HG02943 (cell line): ENCODE data around the gene LRP11.
"Not testable (repeated sequence)": the region's sequence is repeated elsewhere in the genome, so short reads cannot be mapped to it uniquely, and the experiment has no call there.

Experiments used
- ATAC-seq: cut with Tn5 transposase; IDR thresholded peaks from one replicate; pipeline ENCODE4 v1.9.1; 2021; ENCODE audit warnings: mild to moderate bottlenecking, low read depth, moderate library complexity; ENCODE audit not compliant: unreplicated experiment

Gene LRP11

DNA sequence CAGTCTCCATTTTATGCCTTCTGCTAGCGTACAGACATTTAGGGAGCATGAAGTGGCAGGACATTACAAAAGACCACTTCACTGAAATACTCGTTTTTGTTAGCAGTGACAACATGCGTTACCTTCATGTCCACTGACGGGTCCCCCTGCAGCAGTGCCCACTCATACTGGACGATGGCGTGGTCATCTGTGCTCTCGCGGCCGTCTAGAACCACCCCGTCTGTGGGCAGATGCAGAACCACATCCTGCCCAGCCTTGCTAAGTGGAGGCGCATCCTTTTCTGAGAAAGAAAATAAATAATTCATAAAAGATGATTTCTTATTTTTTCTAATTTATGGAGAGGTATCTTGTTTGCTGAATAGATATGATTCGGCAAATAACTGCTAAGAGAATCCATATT, 11.3 kb downstream of the LRP11 start:
- no peak for ATAC-seq

DNA sequence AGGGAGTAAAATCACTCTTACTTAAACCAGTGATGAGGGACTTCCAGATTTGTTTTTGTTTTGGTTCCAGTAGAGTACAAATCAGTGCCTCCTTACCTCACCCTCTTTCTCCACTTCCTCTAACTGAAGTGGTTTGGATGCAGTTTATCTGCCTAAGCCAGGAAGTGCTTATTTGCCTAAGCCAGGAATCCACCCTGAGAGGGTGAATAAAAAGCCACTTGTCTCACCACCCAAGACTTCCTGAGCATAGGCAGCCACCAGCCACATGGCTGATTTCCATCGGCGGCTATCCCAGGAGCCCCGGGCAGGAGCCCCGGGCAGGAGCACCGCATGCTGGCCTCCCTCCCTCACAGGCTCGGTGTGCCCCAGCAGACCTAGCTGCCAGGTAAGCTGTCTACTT, 12.0 kb downstream of the LRP11 start:
- ATAC-seq: no peak

DNA sequence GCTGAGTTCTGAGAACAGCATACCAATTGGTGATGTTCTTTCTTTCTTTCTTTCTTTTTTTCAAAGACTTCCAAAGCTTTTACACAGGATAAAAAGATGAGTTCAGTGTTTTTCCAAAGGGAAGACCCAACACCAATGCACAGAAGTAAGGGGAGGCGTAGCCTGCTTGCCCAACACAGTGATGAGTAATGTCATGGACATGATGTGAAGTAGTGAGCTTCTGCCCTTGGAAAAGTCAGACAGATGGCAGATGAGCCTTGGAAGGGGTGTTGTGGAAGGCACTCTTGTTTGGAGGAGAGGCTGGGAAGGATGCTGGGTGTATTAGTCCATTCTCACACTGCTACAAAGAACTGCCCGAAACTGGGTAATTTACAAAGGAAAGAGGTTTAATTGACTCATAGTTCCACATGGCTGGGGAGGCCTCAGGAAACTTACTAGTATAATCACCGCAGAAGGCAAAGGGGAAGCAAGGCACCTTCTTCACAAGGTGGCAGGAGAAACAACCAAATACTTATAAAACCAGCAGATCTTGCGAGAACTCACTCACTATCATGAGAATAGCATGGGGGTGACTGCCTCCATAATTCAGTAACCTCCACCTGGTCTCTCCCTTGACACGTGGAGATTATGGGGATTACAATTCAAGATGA, 12.6 kb downstream of the LRP11 start:
- no peak for ATAC-seq

DNA sequence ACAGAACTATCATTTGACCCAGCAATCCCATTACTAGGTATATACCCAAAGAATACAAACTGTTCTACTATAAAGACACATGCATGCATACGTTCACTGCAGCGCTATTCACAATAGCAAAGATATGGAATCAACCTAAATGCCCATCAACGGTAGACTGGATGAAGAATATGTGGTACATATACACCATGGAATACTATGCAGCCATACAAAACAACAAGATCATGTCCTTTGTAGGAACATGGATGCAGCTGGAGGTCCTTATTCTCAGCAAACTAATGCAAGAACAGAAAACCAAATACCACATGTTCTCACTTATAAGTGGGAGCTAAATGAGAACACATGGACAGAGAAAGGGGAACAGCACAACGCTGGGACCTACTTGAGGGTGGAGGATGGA, 15.8 kb downstream of the LRP11 start:
- ATAC-seq: not testable (repeated sequence)

DNA sequence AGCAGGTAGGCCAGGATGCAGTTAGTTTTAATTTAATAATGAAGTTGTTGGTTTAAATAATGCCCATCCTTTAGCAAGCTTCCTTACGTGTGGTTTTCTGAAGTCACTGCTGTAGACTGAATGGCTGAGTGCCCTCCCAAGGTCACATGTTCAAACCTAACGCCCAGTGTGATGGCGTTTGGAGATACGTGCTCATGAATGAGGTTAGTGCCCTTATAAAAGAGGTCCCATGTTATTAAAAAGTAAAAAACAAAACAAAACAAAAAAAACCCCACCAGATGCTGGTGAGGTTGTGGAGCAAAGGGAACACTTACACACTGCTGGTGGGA, 16.3 kb downstream of the LRP11 start:
- ATAC-seq: no peak

DNA sequence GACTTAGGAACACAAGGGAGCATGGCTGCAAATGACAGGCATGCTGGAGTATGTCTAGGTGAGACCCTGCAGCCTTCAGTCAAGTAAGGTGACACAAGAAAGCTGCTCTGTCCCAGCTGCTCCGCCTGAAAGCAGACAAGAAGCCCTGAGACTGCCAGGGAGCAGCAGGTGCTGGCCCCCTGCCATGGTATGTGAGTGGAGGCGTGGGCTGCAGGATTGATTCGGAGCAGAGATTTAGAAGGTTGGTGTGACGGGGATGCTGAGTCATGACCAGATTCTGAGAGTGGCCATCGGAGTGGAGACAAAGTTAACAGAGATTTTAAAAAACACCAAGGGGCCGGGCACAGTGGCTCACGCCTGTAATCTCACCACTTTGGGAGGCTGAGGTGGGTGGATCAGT, 17.8 kb downstream of the LRP11 start:
- no peak for ATAC-seq

DNA sequence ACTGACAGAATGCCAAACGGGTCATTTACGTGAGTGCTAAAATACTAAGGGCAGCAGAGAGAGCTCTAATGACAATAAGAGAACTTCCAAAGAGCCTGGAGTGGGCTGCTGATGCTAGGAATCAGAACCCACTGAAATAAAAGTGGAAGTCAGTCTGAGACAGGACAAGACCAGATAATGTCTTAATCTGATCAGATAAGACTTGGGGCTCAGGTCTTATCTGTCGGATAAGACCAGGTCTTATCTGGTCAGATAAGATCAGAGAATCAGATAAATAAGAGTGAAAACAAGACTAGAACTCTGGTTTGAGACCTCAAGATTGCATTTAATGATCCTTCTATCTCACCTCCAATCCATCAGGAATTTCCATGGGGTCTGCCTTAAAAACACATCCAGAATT, 18.6 kb downstream of the LRP11 start:
- ATAC-seq: no peak

DNA sequence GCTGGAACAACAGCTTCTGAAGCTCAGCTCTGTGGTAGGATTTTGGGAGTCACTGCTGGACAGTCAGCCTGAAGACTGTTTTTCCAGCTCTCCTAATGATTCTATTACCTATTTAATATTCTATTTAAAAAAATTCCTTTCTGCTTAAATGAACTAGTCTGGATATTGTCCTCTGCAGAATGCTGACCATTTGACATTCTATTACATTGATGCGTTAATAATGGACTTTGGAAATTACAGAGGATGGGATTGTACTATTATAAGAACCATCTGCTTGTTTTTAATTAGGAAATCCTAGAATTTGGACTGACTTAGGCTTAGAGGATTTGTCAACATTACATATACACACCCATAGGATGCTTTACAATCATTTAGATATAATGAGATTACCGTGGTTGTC, 19.7 kb downstream of the LRP11 start:
- ATAC-seq: no peak

DNA sequence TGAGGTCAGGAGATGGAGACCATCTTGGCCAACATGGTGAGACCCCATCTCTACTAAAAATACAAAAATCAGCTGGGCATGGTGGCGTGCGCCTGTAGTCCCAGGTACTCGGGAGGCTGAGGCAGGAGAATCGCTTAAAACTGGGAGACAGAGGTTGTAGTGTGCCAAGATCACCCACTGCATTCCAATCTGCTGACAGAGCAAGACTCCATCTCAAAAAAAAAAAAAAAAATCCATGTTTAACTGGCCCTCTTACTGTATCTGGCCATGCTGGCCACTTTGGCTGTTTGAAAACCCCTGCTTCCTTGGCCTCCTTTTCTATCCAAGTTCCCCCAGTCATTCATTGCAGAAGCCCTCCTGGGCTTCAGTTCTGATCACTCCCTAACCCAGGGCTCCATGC, 20.1 kb downstream of the LRP11 start:
- ATAC-seq: not testable (repeated sequence)

DNA sequence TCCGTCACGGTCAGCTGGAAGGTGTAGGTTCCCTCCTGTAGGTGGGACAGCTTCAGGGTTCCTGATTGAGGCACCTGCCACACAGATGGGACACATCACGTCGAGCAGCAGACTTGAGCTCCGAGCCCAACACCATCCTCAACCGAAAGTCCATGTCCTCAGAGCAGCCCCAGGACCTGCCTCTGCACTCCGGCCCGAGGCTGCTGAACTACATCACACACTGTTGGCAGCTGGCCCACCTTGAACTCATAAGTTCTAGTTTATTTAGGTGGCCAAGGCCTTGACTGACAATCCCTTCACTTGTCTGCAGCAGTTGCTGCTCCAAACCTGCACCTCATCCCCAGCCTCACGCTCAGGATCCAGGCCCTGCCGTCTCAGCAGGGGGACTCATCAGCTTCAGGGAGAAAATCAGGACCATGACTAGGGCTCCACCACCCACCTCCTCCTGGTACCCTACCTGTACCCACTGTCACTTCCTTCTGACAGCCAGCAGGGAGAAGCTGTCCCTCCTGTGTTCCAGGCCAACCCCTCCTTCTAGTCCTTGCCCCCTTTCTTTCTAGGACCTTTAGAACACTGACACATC, 21.0 kb downstream of the LRP11 start:
- ATAC-seq: no peak

DNA sequence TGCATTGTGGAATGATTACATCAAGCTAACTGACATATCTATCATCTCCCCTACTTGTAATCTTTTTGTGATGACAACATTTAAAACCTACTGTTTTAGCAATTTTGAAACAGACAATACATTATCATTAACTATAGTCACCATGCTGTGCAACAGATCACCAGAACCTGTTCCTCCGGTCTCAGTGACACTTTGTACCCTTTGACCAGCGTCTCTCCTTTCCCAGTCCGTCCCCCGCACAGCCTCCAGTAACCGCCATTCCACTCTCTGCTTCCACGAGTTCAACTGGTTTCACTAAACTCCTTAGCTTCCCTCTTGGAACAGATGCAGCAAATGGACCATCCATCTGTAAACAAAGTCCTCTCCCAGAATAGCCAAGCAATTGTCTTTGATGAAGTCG, 21.8 kb downstream of the LRP11 start:
- ATAC-seq: no peak

DNA sequence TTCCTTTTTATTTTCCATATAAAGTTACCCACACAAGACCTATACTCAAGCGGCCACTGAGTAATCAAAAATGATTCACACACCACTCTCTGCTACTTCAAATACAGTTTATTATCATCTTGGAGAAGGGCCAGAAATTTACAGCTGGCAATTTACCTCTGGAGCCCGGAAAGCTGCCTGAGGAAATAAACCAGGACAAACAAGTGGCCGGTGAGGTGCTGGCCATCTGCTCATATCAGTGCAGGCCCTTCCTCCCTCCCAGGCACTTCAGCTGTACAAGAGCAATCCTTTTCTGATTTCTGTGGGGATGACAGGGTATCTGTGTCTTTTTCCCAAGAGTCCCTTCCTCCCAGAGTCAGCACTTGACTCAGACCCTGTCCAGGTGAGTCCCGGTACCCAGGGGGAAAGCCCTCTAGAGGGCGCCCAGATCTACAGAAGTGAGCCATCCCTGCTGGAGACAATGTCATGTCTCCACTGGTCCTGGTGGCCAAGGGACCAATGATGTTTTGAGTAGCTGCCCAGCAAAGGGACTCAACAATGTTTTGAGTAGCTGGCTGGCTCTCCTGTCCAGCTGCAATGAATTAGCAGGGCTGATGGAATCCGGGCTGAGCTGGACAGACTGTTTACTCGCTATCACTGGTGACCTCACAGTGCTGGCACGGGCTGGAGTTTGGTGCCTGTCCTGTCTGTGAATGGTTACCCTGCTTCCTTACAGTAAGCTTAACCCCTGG, 23.6 kb downstream of the LRP11 start:
- no peak for ATAC-seq

DNA sequence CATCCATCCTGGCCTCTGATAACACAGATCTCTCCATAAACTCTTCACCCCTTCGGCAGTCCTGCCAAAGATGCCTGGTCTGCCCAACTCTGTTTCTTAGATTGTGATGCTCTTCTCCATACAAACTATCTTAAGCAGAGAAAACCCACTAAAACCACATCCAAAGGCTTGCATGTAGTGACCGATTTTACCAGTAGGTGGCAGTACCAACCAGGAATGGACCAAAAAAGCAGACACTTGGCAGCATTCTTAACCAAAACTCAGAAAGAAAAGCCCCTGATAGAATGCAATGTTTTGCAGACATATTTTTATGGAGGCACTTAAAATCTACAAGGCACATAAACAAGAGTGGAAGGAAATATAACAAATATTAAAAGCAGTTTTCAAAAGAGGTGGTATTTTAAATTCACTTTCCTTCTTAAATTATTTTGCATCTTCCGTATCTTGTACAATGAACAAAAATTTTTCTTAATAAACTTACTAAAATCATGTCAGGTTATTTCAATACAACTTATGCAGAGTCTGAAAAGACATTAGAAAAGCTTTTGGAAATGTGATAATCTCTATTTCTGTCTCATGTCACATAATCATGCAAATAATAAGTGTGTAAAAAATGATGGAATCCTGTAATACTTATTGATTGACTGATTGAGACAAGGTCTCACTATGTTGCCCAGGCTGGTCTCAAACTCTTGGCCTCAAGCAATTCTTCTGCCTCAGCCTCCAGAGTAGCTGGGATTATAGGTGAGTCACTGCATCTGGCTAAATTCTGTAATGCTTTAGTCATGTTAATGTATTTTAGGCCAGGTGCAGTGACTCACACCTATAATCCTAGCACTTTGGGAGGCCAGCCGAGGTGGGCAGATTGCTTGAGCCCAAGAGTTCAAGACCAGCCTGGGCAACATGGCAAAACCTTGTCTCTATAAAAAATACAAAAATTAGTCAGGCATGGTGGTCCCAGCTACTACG, 29.4 kb downstream of the LRP11 start:
- no peak for ATAC-seq

DNA sequence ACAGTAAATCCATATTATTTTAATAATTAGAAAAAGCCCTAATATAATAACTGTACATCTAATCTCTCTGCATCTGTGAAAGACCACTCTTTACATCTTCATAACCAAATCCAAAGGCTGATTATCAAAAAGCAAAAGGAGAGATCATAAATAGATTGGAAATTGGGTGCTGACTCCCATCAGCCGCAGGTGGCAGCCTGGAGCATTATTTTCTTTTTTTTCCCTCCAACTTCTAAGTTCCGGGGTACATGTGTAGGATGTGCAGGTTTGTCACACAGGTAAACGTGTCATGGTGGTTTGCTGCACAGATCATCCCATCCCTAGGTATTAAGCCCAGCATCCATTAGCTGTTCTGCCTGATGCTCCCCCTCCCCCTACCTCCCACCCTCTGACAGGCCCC, 30.5 kb downstream of the LRP11 start:
- no peak for ATAC-seq

DNA sequence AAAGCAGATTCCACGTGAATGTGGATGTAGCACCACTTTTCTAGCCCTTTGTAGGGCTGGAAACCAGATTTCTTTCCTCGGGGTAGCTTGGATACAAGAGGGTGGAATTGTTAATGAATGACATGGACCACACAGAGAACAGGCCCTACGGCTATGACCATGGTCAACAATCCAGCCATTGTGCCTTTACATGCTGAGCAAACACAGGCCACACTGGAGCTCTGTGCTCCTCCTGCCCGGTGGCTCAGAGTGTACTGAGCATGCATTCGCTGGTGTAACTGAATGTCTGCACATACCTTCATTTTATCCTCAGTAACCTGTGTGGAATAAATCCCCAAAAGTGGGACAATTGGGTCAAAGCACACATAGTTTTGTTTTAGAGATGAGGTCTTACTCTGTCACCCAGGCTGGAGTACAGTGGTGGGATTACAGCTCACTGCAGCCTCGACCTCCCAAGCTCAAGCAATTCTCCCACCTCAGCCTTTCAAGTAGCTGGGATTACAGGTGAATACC, 32.8 kb downstream of the LRP11 start:
- no peak for ATAC-seq

DNA sequence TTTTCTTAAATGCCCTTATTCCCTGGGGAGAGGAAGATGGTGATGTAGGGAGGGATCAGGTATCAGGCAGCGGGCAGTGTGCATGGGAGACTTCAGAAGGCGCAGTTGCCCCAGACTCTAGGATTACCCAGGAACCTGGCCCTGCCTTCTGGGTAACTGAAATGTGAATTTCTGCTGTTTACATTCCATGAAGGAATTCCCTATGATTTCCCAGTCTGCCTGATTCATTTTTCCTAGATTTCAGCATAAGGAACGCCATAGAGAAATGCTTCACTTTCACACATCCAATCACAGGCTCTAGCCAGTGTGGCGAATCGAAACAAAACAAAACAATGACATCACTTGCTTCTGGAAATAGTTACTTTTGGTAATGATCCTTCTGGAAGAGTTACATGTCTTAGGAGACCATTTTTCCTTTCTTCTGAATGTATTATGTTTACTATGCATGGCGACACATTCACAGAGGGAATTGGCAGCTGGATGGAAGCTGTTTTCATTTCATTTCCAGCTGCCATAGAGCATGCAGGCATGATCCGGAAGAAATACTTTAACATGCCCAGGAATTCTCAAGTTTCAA, 33.3 kb downstream of the LRP11 start:
- ATAC-seq: no peak

DNA sequence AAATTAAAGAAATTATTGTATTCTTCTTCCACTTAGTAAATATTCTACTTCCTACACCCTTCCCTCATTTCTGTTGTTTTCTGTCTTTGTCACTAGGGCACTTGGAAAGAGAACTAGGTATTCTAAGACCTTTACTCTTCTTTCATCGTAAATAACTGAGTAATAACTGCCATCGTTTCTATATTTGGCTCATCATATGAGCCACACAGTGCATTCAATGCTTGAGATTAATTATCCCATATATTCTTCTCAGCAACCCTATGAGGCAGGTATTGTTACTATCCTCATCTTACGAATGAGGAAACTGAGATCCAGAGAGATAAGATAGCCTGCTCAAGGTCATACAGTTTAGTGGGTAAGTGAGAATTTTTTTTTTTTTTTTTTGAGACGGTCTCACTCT, 38.9 kb downstream of the LRP11 start:
- ATAC-seq: no peak

DNA sequence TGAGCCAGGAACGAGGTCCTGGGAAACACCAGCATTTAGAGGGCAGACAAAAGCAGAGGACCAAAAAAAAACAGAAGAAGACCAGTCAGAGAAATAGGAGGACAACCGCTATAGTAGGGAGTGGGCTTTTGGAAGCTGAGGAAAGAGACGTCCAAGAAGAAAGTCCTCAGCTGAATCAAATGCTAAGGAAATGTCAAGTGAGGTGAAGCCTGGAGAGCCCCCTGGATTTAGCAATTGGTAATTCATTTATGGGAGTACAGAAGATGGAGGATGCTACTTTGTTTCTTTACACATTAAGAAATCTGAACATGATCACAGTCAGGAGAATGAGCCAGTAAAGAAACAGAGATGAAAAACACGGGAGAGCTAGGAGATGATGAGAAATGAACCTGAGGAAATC, 41.1 kb downstream of the LRP11 start:
- no peak for ATAC-seq

DNA sequence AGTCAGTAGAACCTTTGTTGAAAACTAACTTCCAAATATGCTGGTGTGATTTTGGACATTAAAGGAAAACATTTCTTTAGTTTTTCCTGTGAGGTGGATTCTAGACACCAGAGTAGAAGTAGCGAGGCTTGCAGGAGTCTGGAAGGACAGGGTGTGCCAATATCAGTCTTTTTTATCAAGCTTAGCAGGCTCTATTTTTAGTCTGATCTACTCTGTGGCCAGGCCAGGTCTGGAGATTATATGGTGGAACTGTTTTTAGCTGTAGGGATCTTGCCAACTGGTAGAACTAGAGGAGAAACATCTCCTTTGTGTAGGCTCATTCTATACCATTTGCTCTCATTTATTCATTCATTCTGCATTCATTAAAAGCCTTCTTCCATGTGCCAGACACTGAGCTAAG, 42.7 kb downstream of the LRP11 start:
- no peak for ATAC-seq

DNA sequence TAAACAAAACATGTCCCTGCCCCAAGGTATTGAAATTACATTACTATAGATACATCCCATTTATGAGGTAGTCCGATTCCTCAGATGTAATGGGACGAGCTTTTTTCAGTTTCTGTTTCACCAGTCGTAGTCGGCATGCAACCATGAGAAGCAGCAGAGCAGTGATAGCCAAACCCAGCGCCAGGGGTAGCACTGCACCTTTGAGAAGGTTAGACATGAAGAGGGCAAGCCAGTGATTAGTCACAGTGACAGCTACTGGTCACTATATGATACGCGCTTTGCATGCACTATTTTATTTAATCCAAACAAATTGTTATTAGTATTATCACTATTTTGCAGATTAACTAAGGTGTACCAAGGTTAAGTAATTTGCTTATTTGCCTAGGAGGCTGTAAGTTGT, 43.7 kb downstream of the LRP11 start:
- no peak for ATAC-seq

DNA sequence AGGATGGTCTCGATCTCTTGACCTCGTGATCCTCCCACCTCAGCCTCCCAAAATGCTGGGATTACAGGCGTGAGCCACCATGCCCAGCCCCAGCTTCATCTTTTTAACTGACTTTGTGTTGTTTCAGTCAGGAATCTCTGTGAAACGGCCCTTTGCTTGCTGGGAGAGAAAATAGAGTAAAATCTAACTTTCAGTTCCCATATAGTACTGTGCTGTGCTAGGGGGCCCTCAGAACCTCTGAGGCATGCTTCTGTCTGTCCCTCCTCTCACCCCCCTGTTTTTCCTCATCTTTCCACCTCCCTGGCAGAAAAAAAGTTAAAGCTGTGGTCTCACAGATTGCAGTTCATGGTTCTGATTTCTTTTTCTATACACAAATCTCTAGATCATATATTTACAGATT, 48.4 kb downstream of the LRP11 start:
- ATAC-seq: no peak
